Measurements from ENCODE around the gene SLC26A2. TPM values are rescaled to one million over a fixed set of nuclear protein-coding genes. Genes with fewer than 3 reads are reported as not detected.
A peak's percentile ranks its signal among the peaks of the same experiment; 100 is the strongest.

SLC26A2 gene
- 10 to 100 TPM; 17.8 to 21.1 (median 18.4) TPM for polyA plus RNA-seq (ENCODE audit: insufficient read length in 4 of 4)

DNA sequence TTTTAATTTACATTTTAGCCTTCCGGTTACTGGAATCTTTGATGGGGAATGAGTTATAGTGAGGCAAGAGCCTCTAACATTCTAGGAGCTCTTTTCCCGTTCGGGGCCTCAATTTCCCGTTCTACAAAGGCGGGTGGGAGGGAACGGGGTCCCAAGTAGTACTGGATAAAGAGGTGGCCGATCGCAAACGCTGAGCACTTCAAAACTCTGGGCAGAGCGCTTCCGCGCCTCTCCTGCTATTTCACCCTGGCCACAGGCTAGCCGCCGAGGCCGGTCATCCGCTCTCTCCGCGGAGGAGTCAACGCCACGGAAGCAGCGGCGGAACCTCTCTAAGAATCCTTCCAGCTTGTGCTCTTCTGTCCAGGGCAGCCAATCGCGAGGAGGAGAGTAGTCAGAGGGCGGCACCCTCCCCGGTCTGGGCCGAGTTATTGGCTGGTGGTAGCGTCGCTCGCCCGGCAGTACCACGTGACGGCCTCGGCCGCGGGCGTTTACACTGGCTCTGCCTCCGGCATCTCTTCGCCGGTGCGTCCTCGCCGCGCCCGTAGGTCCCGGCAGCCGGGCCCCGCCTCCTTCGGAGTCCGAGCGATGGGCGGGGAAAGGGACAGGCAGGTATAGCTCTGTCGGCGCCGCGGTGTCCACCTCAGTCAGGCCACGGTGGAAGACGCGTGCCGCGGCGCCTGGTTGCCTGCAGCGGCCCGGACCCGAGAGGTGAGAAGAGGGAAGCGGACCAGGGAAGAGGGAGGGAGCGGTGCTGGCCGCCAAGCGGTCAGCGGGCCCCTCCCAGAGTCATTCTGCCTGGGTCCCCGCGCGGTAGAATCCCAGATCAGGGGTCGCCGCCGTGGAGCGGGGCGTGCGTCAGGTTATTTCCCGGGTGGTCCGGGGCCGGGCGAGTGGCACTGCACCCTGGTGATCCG is at the start of gene SLC26A2:
SLC26A2 (plus strand) TSS at position 487 of the 914 bp plus-strand sequence. CDS start 16,895 bp downstream, outside the sequence.
- peak; percentile 84 to 93 (median 90) for DNase-seq (ENCODE audit: low read depth in 4 of 4, low spot score in 2 of 4)

DNA sequence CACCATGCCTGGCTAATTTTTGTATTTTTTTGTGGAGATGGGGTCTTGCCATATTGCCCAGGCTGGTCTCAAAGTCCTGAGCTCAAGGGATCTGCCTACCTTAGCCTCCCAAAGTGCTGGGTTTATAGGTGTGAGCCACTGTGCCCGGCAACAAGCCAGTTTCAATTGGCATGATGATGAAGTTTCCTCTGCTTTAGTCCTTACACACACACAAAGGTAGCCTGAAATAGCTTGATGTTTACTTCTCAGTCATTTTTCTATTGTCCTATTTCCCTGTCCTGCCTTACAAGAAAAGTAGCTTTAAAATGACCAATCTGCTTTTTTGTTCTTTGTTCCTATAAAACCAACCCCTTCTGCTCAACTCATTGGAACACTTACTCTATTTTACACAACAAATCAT is 49.5 kb upstream of the SLC26A2 start:
- DNase-seq (ENCODE audit: low read depth in 4 of 4, low spot score in 2 of 4): no peak

DNA sequence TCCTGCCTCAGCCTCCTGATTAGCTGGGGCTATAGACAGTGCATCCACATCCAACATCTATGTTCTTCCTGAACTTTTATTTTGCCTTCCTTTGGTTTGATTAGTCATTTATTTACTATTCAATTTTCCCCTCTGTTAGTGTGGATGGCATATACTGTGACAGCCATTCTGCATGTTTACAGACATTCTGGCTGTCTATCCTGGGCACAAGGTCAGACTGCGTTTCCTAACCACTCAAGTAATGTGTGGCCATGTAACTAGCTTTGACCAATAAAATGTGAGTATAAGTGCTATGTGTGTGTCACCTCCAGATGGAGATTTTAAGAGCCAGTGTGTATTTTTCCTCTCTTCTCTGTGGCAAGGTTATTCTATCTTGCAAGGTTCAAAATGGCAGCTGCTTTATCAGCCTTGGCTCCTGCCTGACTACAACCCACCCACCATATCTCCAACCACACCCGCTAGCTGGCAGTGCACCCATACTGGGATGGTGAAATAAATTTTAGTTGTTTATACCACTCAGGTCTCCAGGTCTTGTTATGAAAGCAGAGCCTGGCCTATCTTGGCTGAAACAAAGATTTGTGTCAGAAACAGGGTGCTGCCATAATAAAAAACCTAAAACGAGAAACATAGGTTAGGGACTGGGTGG is 48.2 kb upstream of the SLC26A2 start:
- DNase-seq (ENCODE audit: low read depth in 4 of 4, low spot score in 2 of 4): no peak

DNA sequence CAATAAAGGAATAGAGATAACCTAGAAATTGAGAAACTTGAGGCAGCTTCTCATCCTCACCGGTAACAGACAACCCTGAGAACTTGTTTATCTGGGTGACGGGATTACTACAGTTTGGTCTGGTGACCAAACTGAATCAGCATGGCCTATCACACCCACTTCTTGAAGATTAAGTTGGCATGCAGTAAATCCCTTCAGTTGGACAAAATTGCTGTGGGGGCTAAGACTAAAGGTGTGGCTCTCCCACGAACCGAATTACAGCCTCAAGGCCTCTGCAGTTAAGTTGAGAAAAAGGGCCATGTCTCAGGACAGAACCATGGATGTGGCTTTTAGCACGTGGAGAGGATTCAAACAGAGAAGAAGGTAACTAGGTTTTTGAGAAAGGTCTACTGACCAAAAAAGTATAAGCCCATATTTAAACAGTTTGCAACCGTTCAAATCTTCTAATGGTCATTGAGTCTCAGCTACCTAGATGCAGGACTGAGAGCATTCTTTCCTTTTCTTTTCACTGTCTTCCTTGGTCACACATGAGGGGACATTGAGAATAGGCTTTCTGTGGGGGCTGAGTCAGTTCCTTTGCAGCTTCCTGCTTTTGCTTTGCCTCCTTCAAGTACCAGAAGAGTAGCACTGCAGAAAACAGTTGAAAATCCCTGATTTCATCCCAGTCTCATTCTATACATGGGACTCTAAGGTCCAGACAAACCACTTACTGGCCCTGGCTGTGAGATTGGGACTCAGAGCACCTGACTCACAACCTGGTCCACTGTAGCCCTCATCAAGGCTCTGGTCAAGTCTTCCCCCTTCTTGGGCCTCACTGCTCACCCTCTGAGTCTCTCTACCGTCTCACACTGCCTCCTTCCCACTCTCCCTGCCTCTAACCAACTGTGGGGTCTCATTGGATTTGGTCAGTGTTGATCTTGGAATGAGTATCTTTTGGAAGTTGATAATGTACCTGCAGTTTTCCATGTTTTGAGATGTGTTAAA is 46.8 kb upstream of the SLC26A2 start:
- DNase-seq (ENCODE audit: low read depth in 4 of 4, low spot score in 2 of 4): no peak

DNA sequence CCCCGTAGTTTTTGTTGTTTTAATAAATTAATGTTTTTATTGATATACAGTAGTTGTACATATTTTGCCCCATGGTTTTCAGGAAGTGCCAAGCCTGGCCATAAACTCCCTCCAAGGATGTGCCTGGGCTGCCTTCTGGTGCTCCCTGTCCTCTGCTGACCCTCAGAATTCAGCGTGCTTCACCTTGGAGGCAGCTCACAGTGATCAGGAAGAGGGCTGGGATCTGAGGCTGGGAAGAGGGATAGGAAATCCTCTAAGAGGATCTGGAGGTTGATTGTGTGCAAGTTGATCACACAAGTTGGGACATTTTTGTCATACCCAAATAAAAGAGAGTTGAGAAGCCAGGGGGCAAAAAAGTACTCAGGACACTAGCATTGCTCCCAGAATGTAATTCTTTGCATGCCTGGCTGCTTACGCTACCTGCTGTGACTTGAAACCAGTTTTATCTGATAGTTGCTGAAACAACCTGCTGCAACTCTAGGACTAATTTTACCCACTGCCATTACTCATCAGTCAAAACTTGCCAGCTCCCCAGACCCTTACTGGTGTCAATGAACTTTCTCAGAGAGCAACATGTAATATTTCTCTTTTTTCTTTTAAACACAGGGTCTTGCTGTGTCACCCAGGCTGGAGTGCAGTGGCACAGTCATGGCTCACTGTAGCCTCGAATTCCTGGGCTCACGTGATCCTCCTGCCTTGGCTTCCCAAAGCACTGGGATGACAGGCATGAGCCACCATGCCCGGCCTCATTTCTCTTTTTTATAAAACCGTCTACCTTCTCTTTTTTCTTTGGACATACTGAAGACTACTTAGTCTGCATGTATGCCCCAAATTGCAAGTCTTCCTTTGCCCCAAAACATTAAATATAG is 44.9 kb upstream of the SLC26A2 start:
- no peak for DNase-seq (ENCODE audit: low read depth in 4 of 4, low spot score in 2 of 4)

DNA sequence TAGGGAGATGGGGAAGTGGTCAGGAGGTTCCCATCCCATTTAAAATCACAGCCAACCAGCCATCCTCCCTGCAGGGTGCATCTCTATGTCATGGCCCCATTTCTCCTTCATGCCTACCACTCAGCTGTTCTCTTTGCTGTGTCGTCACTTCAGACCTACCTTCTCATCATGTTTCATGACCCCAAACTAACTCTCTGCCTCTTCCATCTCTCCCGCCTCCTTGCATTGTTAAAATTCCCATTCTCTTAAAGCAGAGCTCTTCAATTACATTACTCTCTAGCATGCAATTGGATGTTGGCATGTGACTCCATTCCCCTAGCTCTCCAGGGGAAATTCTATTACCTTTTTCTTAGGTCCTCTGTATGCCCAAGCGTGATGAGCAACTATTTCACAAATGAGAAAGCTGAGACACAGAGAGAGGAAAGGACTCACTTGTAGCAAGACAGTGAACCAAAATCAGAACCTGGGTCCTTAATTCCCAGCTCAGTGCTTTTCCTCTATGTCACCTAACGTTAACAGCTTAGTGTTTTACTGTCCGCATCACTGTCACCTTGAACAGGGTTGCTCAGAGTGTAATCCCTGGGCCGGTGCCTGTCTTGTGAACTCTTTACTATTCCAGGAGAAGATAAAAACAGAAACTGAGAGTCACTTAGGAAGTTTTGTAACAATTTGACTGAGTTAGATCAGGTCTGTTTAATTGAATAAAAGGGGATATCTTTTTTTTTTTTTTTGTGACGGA is 44.1 kb upstream of the SLC26A2 start:
- DNase-seq (ENCODE audit: low read depth in 4 of 4, low spot score in 2 of 4): no peak

DNA sequence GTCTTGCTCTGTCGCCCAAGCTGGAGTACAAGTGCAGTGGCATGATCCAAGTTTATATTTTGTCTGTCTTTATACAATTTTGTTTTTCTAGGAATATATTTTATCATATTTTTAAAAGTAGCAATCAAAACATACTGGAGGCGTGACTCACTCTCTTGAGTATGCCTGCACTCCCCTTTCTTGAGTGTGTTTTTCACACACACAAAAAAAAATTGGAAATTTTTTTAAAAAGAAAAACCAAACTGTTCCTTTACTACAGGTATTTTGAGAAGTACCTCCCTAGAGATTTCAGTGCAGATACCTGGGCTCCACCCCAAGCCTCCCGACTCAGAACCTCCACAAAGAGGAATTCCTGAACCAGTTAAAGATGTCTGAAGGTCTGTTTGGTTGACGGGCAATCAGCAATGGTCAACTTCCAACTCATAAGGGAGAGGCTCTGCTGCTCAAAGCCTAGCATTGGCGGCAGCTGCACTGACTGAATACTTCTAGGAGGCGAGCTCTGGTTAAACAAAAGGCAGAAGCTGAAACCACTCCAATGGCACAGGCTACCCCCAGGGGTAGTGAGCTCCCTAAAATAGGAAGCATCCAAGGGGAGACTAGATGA is 43.4 kb upstream of the SLC26A2 start:
- DNase-seq (ENCODE audit: low read depth in 4 of 4, low spot score in 2 of 4): no peak

DNA sequence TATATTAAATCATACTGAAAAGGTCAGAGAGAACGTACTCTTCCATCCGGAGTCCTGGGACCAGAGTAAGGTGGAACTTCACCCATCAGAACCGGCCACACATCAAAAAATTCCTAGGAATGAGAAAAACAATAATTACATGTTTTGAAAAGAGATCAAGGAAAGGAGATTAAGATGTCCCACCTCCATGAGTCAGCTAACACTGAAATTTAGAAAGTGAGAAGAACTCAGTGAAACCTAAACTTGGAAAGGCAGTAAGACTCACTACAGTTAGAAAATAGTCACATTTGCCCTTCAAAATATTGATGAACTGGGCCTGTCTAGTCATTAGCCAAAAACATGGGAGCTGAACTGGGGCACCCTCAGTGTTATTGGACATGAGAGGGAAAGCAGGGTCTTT is 39.0 kb upstream of the SLC26A2 start:
- DNase-seq (ENCODE audit: low read depth in 4 of 4, low spot score in 2 of 4): no peak

DNA sequence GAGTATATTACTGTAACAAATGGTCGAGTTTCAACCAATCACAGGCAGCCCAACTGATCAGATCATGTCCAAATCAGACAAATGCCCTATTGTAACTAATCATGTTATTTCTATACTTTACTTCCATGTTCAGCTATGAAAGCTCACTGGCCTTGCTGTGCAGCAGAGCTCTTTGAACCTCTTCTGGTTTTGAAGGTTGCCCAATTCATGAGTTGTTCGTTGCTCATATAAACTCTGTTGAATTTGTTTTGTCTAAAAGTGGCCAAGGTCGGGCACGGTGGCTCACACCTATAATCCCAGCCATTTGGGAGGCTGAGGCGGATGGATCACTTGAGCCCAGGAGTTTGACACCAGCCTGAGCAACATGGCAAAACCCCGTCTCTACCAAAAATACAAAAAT is 37.6 kb upstream of the SLC26A2 start:
- DNase-seq (ENCODE audit: low read depth in 4 of 4, low spot score in 2 of 4): no peak

DNA sequence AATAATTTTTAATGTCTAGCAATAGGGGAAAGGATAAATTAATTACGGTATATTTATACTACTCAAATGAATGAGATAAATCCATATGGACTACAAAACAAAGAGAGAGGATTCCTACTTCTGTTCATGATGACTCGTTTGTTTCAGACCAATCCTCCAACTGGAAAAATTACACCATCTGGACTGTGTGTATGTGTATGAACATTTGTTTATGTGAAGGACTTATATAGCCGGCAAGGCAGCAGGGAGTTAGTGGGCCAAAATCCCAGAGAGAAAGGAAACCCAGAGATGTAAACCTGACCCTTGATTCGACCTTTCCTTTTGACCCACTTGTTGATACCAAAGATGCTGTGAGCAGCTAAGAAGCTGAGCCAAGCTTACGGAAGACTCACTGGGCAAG is 36.1 kb upstream of the SLC26A2 start:
- no peak for DNase-seq (ENCODE audit: low read depth in 4 of 4, low spot score in 2 of 4)

DNA sequence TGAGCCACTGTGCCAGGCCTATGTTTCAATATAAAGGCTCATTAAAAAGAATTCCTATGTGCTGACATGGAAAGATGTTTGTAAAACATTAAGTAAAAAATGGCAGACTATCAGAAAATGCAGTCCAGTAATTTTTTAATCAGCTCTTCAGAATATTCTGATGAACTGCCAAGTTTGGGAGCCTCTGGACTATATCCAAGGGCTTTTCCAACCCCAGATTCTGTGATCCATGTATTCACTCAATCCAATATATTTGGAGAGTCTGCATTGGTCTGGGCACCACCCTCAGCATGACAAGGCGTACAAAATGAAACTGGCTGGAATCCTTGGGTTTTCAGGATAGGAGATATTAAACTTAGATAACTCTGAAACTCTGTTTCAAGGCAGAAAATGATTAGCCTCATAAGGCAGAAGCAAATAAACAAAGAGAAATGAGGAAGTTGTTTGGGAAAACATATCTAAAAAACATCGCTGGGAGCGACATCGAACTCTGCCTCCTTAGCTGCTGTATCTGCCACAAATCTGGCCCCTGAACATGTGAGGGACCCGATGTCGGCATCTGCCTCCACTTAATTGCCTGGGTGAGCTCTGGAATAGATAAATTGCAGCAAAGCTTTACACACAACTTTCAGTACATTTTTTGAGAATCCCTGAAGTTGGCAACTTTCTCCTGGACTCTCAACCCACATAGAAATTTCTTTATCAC is 30.4 kb upstream of the SLC26A2 start:
- DNase-seq (ENCODE audit: low read depth in 4 of 4, low spot score in 2 of 4): no peak

DNA sequence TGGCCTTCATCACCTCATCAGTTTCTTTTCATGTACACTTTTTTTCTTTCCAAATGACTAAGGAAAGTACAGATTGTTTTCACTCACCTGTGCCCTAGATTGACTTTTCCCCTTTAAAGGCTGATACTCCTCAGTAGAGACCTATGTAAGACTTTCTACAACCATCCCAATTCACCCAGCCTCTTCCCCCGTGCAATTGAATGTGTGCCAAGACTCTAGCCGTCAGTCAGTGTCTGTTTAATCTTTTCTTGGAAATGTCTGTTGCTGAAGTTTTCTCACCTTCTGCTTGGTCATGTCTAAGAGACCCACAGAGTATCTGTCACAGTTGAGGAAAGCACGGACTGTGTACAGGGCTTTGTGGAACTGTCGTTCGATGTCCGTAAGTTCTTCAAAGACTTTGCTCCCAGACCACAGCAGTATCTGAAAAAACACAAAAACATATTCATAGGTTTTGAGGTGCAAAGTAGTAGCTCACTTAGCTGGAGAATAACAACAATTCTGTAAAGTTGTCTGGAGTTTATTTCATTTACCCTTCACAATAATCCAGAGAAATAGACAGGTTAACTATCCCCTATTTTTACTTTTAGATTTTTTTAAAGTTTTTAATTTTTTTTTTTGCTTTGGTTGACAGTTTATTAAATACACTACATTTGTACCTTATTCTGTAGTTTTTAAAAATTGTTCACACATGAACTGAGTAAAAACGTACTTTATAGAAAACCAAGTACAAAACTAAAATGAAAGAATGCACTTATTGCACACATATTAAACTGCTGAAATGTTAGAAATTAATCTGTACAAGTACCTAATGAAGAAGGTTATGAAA is 29.6 kb upstream of the SLC26A2 start:
- no peak for DNase-seq (ENCODE audit: low read depth in 4 of 4, low spot score in 2 of 4)

DNA sequence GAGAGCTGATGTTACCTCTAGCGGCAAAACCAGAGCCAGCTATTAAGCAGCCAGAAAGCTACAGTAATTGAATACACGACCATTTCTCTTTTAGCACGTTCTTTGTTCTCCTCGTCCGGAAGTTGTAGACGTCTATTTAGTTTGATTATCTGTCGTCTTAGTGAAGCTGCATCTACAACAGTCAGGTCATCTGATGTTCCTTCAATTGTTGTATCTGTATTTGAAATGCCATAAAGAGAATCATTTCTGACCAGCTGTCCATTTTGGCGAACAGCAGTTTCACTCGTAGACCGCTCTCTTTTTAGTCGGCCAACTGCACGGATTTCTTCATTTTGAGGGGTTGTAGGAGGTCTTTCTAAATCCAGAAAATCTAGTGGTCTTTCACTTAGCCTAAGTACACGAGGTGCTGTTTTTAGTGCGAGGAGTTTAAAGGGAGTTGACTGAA is 28.5 kb upstream of the SLC26A2 start:
- DNase-seq (ENCODE audit: low read depth in 4 of 4, low spot score in 2 of 4): no peak

DNA sequence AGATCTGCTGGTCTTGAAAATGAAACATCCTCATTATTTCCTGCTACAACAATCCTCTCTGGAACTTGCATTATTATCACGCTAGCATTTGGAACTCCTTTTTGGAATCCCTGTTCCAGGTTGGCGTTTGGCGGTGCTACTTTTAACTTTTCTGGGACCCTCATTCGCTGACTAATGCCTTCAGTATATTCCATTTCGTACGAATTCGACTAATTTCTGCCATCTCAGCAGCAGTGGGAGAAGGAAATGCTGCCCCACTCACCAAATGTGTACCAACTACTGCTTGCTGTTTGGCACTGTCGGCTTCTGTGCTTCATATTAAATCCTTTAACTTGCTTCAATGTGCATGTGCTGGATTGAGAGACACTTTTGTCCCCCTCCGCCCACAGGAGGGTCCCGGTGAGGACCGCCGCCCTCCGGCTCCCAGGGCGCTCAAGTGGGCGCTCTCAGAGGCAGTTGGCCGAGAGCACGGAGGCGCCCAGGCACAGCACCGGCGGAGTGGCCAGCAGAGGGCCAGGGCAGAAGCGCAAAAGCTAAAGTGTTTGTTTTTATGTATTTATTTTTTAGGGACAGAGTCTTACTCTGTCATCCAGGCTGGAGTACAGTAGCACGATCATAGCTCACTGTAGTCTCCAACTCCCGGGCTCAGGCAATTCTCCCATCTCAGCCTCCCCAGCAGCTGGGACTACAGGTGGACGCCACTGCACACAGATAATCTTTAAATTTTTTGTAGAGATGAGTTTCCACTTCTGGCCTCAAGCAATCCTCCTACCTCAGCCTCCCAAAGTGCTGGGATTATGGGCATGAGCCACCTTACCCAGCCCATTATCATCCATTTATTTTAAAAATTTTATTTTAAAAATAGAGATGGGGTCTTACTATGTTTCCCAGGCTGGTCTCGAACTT is 27.9 kb upstream of the SLC26A2 start:
- no peak for DNase-seq (ENCODE audit: low read depth in 4 of 4, low spot score in 2 of 4)

DNA sequence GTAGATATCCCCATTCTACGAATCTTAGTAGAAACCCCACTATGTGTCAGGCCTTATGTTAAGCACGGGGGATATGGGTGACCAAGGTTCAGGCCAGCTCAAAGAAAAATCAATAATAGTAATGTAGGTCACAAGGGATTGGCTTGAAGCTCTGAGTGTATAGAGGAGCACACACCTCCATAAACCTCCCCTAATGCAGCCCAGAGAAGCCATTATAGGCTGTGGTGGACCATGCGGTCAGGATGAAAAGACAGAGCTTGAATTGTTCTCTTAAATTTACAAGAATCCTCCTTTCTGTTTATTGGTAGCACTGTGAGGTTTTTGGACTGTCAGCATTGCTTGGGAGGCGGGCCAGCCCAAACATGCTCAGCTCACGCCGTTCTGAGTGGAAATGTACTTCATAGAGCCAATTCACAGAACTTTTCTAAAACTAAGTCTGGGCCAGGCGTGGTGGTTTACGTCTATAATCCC is 25.1 kb upstream of the SLC26A2 start:
- no peak for DNase-seq (ENCODE audit: low read depth in 4 of 4, low spot score in 2 of 4)
